ENCODE results near the gene EZR.

EZR gene

DNA sequence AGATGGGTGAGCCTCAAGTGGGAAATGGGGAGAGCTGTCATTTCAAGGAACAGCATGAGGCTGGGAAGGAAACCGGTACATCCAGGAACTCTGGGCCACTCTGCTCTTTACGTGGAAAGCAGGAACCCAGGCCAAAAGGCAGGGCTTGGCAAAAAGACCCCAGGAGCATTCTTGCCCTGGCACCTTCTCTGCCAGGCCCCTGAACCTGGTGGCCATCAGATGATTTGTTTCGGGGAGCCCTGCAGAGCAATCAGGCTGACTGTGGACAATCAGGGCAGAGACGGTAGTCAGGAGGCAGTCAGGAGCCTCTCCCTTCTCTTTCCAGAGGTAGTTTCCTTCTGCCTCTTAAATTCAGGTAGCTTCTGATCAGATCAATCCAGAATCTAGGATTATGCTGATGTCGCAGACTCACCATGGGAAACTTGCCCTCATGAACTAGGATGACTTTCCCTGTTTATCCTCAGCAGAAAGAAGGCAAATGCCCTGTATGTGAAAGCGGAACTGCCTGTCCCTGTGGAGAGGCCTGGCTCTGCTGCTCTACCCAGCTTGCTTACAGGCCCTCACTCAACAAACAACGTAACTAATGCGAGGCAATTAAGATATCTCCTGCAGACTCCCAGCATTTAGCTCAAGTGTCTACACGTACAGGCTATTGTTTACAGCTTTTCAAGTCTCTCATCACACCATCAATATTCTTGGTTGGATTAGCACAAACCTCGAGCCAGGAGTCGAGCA lies 36.6 kb downstream of the EZR start:
- TF ChIP-seq EZH2 (IDR thresholded peaks at IDR 0.05; ENCODE audit: borderline replicate concordance, low read depth, low read length, severe bottlenecking), result no peak
- TF ChIP-seq, protein P1, sequence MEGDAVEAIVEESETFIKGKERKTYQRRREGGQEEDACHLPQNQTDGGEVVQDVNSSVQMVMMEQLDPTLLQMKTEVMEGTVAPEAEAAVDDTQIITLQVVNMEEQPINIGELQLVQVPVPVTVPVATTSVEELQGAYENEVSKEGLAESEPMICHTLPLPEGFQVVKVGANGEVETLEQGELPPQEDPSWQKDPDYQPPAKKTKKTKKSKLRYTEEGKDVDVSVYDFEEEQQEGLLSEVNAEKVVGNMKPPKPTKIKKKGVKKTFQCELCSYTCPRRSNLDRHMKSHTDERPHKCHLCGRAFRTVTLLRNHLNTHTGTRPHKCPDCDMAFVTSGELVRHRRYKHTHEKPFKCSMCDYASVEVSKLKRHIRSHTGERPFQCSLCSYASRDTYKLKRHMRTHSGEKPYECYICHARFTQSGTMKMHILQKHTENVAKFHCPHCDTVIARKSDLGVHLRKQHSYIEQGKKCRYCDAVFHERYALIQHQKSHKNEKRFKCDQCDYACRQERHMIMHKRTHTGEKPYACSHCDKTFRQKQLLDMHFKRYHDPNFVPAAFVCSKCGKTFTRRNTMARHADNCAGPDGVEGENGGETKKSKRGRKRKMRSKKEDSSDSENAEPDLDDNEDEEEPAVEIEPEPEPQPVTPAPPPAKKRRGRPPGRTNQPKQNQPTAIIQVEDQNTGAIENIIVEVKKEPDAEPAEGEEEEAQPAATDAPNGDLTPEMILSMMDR (IDR thresholded peaks at IDR 0.05; ENCODE audit: borderline replicate concordance, extremely low read depth, low read length, poor library complexity, severe bottlenecking), result no peak
- peaks cover 29% of the 10 kb centered on the region for H4K20me1 ChIP-seq (ENCODE audit: insufficient read depth, low read length)
- H3K79me2 ChIP-seq (ENCODE audit: insufficient read depth, low read length), result peaks cover 18% of the 10 kb centered on the region

DNA sequence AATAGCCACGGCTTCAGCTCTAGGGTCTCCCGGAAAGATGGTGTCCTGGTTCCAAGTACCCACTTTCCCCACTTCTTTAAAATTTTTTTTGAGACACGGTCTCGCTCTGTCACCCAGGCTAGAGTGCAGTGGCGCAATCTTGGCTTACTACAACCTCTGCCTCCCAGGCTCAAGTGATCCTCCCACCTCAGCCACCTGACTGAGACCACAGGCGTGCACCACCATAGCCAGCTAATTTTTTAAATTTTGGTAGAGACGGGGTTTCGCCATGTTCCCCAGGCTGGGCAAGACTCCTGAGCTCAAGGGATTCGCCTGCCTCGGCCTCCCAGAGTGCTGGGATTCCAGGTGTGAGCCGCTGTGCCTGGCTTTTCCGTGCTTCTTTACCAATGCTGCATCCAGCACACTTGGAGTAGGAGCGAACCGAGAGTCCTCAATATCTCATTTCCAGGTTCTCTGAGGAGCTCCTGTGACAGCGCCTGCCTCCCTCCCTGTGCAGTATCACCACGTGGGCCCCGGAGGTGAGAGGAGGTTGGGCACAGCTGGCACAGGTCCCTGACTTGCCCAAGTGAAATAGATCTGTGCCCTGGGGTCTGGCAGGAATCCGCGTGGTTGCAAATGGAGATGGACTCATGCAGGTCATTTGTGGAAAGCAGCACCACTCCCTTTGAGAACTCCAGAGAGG lies 37.3 kb downstream of the EZR start:
- H3K9me3 ChIP-seq (ENCODE audit: insufficient read depth, low read length, severe bottlenecking), result no peaks in the 10 kb centered on the region
- H3K27ac ChIP-seq (ENCODE audit: low read length), result no peak overlapping the region
- TF ChIP-seq, protein P1 (IDR thresholded peaks at IDR 0.05; ENCODE audit: borderline replicate concordance, extremely low read depth, low read length, poor library complexity, severe bottlenecking), result no peak
- no peak for TF ChIP-seq EZH2 (IDR thresholded peaks at IDR 0.05; ENCODE audit: borderline replicate concordance, low read depth, low read length, severe bottlenecking)
- H3K27me3 ChIP-seq (ENCODE audit: insufficient read depth, low read length, poor library complexity), result no peaks in the 10 kb centered on the region
- peaks cover 92% of the 10 kb centered on the region for H3K36me3 ChIP-seq (ENCODE audit: insufficient read depth, low read length)
- no peak overlapping the region for H3K9ac ChIP-seq (ENCODE audit: low read depth, low read length)
- peaks cover 20% of the 10 kb centered on the region for H3K79me2 ChIP-seq (ENCODE audit: insufficient read depth, low read length)
- H2AFZ ChIP-seq (ENCODE audit: low read depth, low read length), result no peak overlapping the region
- no peak for ATAC-seq (ENCODE audit: insufficient read depth, low read depth)
- no peak overlapping the region for H3K4me2 ChIP-seq (ENCODE audit: insufficient read depth, low read length)
- no peak for DNase-seq
- no peak overlapping the region for H3K4me3 ChIP-seq (ENCODE audit: low read depth in 1 of 2, low read length in 2 of 2)
- no peaks in the 10 kb centered on the region for H3K4me1 ChIP-seq (ENCODE audit: insufficient read depth, low read length)
- H4K20me1 ChIP-seq (ENCODE audit: insufficient read depth, low read length), result peaks cover 33% of the 10 kb centered on the region

More for the DNA sequence above, 36.6 kb downstream of the EZR start:
- H2AFZ ChIP-seq (ENCODE audit: low read depth, low read length), result no peak overlapping the region
- no peak overlapping the region for H3K27ac ChIP-seq (ENCODE audit: low read length)
- H3K27me3 ChIP-seq (ENCODE audit: insufficient read depth, low read length, poor library complexity), result no peaks in the 10 kb centered on the region
- ATAC-seq (ENCODE audit: insufficient read depth, low read depth) (no peak), DNase-seq (no peak)
- peaks cover 92% of the 10 kb centered on the region for H3K36me3 ChIP-seq (ENCODE audit: insufficient read depth, low read length)
- H3K9ac ChIP-seq (ENCODE audit: low read depth, low read length), result no peak overlapping the region
- H3K4me1 ChIP-seq (ENCODE audit: insufficient read depth, low read length), result no peaks in the 10 kb centered on the region
- H3K4me3 ChIP-seq (ENCODE audit: low read depth in 1 of 2, low read length in 2 of 2), result no peak overlapping the region
- no peak overlapping the region for H3K4me2 ChIP-seq (ENCODE audit: insufficient read depth, low read length)
- H3K9me3 ChIP-seq (ENCODE audit: insufficient read depth, low read length, severe bottlenecking), result no peaks in the 10 kb centered on the region

DNA sequence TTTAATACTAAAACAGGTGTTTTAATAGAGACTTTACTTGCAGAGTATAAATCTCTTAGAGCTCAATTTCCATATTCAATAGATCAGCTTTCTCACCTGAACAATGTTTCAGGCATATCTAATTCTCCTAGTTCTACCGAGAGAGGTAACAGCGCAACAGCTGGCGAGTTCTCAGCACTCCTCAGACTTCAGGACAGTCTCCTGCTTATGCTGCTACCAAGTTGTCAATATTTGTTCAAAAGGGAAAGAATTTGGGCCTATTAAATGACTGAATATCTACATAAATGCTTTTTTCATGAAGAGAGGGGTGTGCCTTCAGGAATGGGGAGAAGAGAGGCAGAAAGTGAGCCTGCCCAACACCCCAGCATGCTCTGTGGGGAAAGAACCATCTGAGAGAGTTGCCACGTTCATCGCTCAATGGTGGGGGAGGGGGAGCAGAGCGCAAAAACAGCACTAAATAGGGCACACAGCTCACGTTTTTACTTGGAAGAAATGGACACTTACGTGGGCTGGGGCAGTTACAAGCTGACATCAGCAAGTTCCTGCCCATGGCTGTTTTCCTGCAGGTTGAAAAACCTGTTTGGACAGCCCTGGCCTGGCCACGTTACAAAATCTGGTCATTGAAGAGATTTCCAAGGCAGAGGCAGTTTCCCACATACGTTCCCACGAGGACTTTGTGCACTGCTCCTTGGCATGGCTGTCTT lies 38.0 kb downstream of the EZR start:
- no peaks in the 10 kb centered on the region for H3K27me3 ChIP-seq (ENCODE audit: insufficient read depth, low read length, poor library complexity)
- no peak overlapping the region for H3K9ac ChIP-seq (ENCODE audit: low read depth, low read length)
- no peak overlapping the region for H3K4me3 ChIP-seq (ENCODE audit: low read depth in 1 of 2, low read length in 2 of 2)
- H2AFZ ChIP-seq (ENCODE audit: low read depth, low read length), result no peak overlapping the region
- TF ChIP-seq EZH2 (IDR thresholded peaks at IDR 0.05; ENCODE audit: borderline replicate concordance, low read depth, low read length, severe bottlenecking), result no peak
- TF ChIP-seq, protein P1 (IDR thresholded peaks at IDR 0.05; ENCODE audit: borderline replicate concordance, extremely low read depth, low read length, poor library complexity, severe bottlenecking), result no peak
- peaks cover 20% of the 10 kb centered on the region for H3K79me2 ChIP-seq (ENCODE audit: insufficient read depth, low read length)
- DNase-seq (no peak), ATAC-seq (ENCODE audit: insufficient read depth, low read depth) (no peak)
- peaks cover 92% of the 10 kb centered on the region for H3K36me3 ChIP-seq (ENCODE audit: insufficient read depth, low read length)
- H3K27ac ChIP-seq (ENCODE audit: low read length), result no peak overlapping the region
- no peak overlapping the region for H3K4me2 ChIP-seq (ENCODE audit: insufficient read depth, low read length)
- no peaks in the 10 kb centered on the region for H3K4me1 ChIP-seq (ENCODE audit: insufficient read depth, low read length)
- H4K20me1 ChIP-seq (ENCODE audit: insufficient read depth, low read length), result peaks cover 37% of the 10 kb centered on the region
- H3K9me3 ChIP-seq (ENCODE audit: insufficient read depth, low read length, severe bottlenecking), result no peaks in the 10 kb centered on the region
